GM18519 (cell line): Measurements from ENCODE around the gene SNAP25.

Experiments
- ATAC-seq: cut with Tn5 transposase; IDR thresholded peaks from one replicate; pipeline ENCODE4 v1.9.1; 2021; ENCODE audit warnings: mild to moderate bottlenecking, moderate library complexity; ENCODE audit not compliant: unreplicated experiment, low FRiP score

SNAP25 gene

DNA sequence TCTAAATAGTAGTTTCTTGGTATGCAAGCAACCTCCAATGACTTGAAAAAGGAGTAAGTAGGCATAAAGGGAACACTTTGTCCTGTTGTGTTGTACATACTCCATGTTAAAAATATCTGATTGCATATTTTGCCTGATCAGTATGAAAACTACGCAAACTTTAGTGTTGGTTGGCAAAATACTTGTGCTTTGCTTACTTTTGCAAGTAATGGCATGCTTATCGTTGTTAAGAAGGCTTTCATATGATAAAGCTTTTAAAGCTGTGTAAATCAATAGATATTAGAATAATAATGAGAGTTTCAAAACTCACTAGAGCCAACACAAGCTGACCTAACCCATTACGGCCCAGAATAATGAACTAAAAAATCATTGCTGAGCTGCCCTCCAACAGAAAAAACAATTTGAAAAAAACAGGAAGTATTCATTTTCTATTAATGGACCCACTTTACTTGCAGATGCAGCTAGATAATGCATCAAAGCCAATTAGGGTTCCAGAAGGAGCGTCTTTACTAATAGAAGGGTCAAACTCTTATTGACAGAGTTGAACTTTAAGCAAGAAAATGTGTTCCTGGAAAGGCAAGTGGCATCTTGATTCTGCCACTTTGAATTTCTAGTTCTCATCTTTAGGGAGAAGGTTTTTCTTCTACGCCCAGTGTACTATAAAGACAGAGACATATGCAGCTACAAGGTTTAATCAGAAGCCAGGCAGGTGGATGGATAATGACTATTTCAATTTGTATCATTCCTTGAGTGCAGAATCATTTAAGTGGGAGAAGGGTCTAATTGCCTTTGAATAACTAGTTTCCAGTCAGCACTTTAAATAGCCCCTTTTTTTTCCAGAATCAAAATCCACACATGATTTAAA, 82.2 kb downstream of the SNAP25 start:
- no peak for ATAC-seq

DNA sequence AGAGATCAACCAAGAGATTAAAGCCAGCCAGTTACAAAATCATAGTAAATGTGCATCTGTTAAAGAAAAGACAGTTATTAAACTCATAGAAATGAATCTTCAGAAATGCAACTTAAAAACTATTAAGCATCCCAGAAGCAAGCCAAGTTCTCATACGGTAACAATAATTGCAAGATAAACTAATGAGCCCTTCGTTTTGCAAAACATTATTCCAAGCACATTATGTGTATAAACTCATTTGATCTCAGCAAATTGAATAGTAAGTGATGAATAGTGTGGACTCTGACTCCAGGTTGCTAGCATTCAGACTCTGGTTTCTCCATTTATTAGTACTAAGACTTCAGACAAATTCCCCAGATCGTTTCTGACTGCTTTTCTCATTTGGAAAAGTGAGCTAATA, 85.2 kb downstream of the SNAP25 start:
- no peak for ATAC-seq

DNA sequence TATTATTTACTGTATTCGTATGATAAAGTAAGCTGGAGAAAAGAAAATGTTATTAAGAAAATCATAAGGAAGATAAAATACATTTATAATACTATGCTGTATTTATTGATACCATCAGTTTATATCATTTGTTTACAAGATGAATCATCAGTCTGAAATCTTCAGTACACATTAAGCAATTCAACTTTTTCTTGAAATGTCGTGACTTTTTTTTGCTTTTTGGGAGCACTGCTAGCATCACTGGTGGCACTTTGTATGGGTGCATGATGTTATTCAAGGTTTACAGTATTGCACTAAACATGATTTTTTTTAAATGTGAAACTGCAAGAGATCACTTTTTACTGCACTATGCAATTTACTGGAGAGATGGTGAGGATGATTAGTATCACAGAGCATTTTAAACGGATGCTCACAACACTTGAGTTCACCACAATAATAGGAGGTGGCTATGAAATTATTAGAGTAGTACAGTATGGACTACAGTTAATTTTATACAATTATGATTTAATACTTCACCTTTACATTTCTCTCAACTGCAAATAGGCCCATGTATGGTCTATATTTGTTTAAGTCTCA, 85.9 kb downstream of the SNAP25 start:
- no peak for ATAC-seq

DNA sequence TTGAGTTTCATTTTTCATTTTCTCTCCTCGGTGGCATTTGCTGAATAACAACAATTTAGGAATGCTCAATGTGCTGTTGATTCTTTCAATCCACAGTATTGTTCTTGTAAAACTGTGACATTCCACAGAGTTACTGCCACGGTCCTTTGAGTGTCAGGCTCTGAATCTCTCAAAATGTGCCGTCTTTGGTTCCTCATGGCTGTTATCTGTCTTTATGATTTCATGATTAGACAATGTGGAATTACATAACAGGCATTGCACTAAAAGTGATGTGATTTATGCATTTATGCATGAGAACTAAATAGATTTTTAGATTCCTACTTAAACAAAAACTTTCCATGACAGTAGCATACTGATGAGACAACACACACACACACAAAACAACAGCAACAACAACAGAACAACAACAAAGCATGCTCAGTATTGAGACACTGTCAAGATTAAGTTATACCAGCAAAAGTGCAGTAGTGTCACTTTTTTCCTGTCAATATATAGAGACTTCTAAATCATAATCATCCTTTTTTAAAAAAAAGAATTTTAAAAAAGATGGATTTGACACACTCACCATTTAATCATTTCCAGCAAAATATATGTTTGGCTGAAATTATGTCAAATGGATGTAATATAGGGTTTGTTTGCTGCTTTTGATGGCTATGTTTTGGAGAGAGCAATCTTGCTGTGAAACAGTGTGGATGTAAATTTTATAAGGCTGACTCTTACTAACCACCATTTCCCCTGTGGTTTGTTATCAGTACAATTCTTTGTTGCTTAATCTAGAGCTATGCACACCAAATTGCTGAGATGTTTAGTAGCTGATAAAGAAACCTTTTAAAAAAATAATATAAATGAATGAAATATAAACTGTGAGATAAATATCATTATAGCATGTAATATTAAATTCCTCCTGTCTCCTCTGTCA, 88.1 kb downstream of the SNAP25 start:
- no peak for ATAC-seq

DNA sequence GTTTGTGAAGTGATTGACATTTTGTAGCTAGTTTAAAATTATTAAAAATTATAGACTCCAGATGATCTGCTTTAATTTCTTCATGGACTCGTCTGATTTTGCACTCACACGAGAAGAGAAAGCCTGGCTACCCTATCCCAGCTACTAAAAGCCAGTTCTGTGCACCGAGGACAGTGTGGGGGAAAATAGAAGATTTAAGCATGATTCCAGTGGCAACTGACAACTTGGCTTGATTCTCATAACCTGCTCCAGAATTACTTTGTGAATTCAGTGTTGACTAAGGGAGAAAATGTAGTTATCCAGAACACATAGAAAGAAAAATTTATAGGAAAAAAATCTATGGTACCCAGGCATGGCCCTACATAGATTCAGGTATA, 88.7 kb downstream of the SNAP25 start:
- ATAC-seq, result no peak

DNA sequence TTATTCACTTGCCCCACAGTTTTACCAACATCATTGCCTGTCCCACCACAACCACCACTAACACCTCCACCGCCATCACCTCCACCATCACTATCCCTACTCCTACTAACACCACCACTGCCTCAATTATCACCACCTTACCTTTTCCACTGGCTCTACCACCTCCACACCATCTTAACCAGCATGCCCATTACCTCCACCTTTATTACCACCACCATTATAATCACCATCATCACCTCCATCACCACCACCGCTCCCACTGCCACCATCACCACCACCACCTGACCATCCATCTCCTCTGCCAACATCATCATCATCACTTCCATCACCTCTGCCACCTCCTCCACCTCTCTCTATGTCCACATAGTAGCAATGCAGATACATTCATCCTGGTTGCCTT, 90.0 kb downstream of the SNAP25 start:
- ATAC-seq, result no peak

DNA sequence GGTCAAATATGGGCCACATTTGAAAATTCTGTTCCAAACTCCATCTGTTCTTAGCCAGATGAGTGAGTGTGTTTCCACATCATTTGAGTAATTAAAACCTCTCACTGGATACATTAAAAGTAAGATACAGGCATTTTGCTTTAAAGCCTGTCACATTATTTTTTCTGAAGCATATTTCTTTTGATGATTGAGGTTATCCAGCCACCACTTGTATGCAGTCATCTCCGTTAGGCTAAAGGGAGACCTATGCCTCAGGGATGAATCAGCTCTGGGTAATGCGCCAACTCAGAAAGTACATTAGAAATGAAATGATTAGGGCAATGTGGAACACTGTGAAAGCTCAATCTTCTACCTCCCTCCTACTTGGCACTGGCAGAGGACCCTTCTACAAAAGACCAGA, 90.7 kb downstream of the SNAP25 start:
- no peak for ATAC-seq

DNA sequence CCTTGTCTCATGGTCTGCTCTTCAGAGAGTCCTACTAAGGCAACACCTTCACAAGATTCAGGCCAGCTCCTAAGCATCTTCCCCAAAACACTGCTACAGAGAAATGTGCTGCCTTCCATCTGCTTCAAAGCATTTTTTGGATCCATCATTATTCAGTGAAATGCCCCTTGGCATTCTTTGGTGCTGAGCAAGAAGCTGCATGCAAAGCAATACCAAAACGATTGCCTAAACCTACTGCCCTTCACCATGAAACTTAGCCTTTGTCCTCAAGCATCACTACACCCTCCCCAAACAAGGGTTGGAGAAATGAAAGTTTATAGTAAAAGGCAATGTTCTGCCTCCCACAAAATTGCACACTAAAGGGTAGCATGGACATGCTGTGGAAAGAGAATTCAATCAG, 93.5 kb downstream of the SNAP25 start:
- ATAC-seq, result no peak

DNA sequence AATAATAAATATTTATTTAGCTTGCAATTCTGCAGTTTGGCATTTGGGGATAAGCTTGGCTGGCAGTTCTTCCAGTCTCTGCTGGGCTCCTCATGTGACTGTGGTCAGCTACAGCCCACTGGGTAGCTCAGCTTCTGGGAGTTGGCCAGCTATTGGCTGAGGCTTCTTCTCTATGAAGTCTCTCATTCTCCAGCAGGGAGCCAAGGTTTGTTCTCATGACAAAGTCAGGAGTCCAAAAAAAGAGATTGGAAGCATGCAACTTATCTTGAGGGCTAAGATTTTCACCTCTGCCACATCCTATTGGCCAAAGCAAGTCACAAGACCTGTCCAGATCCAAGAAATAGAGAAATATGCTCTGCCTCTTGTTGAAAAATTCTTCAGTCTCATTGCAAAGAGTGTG, 94.6 kb downstream of the SNAP25 start:
- no peak for ATAC-seq

DNA sequence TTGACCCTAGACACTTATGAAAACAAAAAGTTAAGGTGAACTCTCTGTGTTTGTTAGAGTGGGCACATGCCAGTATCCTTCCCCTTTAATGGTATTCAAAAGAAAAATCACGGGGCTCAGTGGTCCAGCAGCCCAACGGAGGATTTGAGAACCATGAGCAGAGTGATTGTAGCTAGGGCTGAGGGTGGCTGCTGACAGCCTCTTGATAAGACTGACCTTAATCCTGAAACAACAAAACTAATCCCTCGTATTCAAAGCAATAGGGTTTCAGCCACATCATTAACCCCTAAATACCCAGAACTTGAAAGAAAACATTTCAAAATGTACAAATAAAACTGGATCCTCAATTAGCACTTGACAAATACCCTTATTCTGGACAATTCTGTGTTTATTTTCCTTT, 95.1 kb downstream of the SNAP25 start:
- ATAC-seq, result no peak

DNA sequence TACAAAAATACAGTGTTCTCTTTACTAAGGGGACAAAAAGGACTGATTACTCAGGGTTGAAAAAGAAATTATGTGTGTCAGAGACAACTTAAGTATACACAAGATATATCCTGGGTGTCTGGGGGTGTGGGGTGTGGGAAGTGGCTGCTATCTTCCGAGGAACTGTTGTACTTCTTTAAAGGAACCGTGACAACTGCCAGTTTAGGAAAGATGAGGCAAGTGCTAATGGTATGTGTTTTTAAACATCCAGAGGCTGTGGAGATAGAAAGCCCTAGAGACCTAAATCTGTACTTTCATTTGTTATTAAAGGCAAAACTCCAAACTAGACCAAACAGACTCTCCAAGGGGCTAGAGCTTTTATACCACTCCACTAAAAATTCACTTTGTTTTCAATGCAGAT, 95.6 kb downstream of the SNAP25 start:
- no peak for ATAC-seq

DNA sequence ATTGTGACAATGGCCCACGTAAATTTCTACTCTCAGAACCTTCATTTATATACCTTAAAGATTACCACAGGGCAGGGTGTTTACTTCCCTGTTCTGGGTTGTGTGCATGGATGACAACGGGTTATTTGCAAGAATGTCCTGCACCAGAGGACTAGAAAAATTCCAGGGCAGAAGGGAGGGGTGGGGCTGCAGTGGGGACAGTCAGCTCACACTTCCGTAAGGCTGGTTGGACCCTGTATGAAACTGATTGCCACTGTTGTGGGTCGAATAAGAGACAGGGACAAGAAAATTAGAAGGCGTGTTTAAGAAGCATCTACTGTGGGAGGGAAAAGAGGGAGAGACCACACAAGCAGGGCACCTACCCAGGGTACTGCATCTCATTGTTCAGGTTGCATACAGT, 96.5 kb downstream of the SNAP25 start:
- no peak for ATAC-seq

DNA sequence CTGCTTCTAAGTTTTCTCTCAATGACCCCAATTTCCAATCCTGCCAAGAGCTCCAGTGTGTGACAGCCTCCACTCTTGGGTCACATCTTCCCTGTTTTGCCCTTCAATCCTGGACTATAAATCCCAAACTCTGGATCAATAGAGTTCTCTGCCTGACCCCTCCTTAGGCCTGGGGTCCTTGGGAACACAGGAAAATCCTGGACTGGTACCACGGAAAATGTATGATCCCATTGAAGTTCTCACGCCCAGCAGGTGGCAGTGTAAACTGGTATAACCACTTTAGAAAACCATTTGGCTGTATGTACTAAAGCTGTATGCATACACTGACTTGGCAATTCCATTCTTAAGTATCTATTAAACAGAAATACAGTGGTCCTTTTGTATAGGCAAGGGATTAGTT, 98.0 kb downstream of the SNAP25 start:
- no peak for ATAC-seq

DNA sequence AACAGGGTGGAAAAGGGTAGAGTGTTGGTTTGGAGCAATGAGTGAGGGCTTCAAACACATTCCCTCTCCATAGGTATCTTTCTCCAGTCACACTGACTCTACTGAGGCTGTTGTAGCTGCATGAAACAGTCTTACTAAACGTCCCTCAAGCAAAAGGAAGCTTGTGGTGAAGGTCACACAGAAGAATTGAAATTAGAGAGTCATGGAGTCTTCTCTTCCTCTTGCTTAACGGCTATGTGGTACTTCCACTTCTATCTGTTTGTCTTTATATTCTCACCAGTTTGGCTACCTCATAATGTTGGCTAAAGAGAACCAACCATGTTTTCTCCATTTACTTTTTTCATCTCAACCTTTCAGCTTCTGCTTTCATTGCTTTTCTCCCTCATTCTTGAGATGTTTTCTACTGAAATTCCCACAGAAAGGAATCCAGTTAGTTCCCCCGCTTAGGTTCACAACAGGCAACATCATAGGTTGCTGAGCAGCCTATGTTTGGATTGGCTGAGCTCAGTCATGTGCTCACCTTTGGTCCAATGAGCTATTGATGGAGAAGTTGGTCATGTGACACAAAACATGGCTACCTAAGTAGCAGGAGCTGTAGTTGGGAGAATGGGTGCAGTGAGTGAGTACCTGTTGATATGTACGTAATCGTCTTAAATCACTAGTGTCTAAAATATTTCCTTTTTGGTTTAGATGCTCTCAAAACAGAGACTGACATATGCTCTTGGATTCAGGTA, 99.8 kb downstream of the SNAP25 start:
- no peak for ATAC-seq

DNA sequence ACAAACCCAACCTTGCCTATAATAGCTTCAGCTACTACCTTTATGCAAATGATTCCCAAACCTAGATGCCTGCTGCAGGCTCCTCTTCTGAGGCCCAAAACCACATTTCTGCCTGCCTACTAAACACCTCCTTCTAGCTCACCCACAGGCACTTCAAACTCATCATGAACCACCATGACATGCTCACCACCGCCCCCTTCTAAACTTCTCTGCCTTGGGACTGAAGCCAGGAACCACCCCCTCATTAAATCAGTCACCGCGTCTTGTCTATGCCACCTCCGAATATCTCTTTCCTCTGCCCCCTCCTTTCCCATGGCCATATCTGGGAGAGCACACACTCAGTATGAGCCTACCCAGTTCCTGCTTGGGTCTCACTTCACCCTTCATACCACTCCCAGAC, 101.2 kb downstream of the SNAP25 start:
- ATAC-seq, result no peak

DNA sequence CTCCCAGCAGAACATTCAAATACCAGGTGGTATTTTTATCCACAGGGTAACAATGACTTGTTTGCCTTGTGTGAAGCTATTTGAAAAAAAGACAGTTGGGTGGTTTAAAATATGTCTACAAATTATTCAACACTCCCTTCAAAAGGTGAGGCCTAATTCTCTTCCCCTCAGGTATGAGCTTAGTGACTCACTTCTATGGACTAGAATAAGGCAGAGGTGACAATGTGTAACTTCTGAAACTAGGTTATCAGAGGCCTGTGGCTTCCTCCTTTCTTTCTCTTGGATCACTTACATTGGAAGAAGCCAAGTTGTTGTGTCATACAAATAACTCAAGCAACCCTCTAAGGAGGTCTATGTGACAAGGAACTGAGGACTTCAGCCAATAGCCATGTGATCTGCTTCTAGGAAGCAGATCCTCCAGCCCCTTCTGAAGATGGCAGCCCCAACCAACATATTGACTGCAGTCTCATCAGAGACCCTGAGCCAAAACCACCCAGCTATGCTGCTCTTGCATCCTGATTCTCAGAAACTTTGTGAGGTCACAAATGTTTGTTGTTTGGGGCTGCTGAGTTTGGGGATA, 102.6 kb downstream of the SNAP25 start:
- no peak for ATAC-seq

DNA sequence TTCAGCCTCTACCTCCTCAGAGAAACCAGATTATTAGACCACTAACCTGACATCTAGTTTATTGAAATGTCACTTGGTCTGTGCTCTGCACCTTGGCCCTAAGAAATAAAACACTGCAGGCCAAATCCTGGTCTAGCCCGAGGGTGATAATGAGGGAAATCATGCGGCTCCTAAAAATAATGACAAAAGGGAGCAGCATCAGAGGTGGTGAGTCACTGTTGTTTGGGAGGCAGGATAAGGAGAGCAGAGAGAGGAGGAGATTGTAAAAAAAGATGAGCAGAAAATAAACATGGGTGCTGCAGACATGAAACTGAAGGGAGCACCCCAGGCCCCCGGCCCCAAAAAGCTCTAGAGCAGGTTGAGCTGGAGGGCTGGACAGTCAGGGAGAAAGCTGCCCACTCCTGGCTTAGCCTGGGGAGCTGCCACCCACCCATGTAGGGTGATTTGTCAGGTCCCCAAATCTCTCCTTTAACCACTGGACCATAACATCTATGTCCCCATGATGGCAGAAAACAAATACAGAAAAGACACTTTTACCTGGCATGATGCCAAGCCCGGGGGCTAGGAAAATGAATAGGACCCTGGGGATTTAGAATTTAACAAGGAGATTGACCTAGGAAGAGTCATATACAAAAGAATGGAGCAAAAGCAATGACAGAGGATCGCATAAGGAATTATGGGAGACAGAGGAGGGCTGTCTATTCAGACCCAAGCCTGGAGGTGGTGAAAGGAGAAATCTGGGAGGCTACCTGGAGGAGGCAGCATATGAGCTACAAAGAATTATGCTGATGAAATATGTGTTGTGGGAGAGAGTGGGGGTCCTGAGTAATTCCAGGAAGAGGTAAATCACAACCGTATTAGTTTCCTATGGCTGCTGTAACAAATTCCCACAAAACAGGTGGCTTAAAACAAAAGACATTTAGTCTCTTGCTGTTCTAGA, 103.7 kb downstream of the SNAP25 start:
- no peak for ATAC-seq

DNA sequence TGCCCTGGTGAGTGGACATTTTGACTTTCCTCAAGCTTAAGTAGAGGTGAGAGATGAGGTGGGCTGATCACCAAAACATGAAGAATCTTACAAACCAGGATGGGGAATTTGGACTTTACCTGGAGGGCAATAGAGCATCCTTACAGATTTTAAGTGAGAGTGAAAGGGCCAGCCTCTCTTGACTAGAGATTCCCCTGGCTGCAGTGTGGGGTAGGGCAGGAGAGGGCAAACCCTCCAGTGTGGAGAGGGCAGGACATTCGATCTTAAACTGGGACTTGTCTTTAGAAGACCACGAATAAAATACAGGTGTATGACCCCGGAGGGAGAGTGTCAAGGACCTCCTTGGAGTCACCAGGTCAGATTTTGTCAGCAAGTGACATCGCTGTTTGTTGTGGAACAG, 105.1 kb downstream of the SNAP25 start:
- ATAC-seq, result no peak

DNA sequence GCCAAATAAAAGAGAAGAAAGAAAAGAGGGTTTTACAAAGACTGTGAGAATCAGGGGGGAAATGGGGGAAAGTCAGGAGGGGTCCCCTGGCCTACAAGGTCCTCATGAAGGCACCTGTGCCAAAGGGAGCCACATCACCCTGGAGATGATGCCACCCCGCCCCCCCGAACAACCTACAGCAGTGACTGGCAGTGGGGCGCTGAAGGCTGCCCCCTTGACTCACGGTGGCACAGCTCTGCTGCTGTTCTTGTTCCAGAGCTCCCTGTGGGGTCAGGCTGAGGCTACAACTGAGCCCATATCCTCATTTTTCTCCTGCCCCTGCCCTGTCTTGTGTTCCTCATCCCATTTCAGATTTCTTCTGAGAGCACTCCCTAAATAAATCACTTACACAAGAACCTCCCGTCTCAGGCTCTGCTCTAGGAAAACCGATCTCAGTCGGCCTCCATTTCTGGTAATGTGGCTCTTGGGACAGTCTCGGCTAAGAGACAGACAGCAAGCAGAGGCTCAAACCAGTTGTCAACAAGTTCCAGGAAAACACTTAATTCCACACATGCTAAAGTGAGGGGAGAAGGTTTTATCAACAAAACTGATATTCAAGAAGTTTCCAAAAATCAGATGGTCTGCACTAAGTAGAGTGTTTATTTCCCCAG, 105.7 kb downstream of the SNAP25 start:
- ATAC-seq, result no peak
